HG03139 (cell line): ENCODE measurements around the gene FAM76B.

Experiments used
- ATAC-seq: cut with Tn5 transposase; IDR thresholded peaks from one replicate; pipeline ENCODE4 v1.9.1; 2021; ENCODE audit not compliant: unreplicated experiment

Gene FAM76B

GRCh38 chr11:95734009-95734572 lies 55.5 kb downstream of the FAM76B start:
- no peak for ATAC-seq

- no peak for ATAC-seq
Measured at GRCh38 chr11:95732930-95733602, 56.5 kb downstream of the FAM76B start.

DNA sequence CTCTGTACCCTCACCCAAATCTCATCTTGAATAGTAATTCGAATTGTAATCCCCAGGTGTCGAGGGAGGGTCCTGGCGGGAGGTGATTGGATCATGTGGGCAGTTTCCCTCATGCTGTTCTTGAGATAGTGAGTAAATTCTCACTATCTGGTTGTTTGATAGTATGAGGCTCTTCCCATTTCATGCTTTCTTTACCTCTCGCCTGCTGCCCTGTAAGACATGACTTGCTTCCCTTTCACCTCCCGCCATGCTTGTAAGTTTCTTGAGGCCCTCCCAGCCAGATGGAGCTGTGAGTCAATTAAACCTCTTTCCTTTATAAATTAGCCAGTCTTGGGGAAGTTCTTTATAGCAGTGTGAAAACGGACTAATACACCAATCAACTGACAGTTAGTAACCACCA lies 60.1 kb downstream of the FAM76B start:
- ATAC-seq: no peak

- ATAC-seq: no peak
Measured at GRCh38 chr11:95728790-95729189, 60.8 kb downstream of the FAM76B start.

GRCh38 chr11:95728094-95728493 lies 61.5 kb downstream of the FAM76B start:
- no peak for ATAC-seq

GRCh38 chr11:95727620-95728019 lies 62.0 kb downstream of the FAM76B start:
- ATAC-seq: no peak

GRCh38 chr11:95727111-95727510 lies 62.5 kb downstream of the FAM76B start:
- ATAC-seq: no peak

- no peak for ATAC-seq
Measured at GRCh38 chr11:95725196-95725595, 64.4 kb downstream of the FAM76B start.

- no peak for ATAC-seq
Measured at GRCh38 chr11:95723361-95723942, 66.1 kb downstream of the FAM76B start.

- no peak for ATAC-seq
Measured at GRCh38 chr11:95720195-95720594, 69.4 kb downstream of the FAM76B start.
